GM12878 (cell line): ENCODE measurements around the gene ZFC3H1. TPM values are rescaled to one million over a fixed set of nuclear protein-coding genes. Genes with fewer than 3 reads are reported as not detected.

Experiments
- ATAC-seq: fragments of 200-7000 bp; cut with Tn5 transposase; 3 replicates; pipeline ENCODE4 v1.9.1; 2020; ENCODE audit warnings: mild to moderate bottlenecking, moderate library complexity
- BruUV-seq: library from RNA; stranded (reverse); fragments of 400-500 nt; replicated peaks from 2 replicates; lab custom pipeline; 2021; lab: Mats Ljungman, UMichigan
- CTCF ChIA-PET: fragments of 300-600 bp; sonication (Branson Sonifier 250); formaldehyde crosslinking; extraction: SDS; loops from one replicate; lab custom pipeline; 2021; ENCODE audit warnings: inconsistent platforms; lab: Yijun Ruan, JAX
- POLR2A ChIA-PET: fragments of 350-600 bp; formaldehyde crosslinking; extraction: SDS; loops from one replicate; lab custom pipeline; 2021; ENCODE audit warnings: inconsistent platforms; lab: Charles Lee
- RAD21 ChIA-PET: fragments of 300-600 bp; sonication (Branson Sonifier 250); formaldehyde crosslinking; loops from one replicate; lab custom pipeline; 2023; ENCODE audit warnings: antibody characterized with exemption; ENCODE audit not compliant: unreplicated experiment; lab: Charles Lee
- SMC1A ChIA-PET: fragments of 300-600 bp; sonication (Branson Sonifier 250); formaldehyde crosslinking; loops from one replicate; lab custom pipeline; 2023; ENCODE audit not compliant: unreplicated experiment, uncharacterized antibody; lab: Charles Lee
- DNase-seq: peaks from one replicate; pipeline ENCODE4 v3.0.0-alpha.2; 2011; ENCODE audit warnings: low read depth, low spot score
- FAIRE-seq: peaks from 3 replicates; lab custom pipeline; 2011; peaks lifted over from hg19 to GRCh38; lab: Jason Lieb, UNC
- H2AFZ ChIP-seq: 2 replicates; pipeline ENCODE4 v1.6.0; 2011; ENCODE audit warnings: low read depth, low read length, control low read depth; ENCODE audit not compliant: control insufficient read depth
- H3K27ac ChIP-seq: 2 replicates; pipeline ENCODE4 v1.5.1; 2011; ENCODE audit warnings: control low read depth; ENCODE audit not compliant: control insufficient read depth, insufficient read depth
- H3K27me3 ChIP-seq, 2 experiments: replicated peaks in 1 of 2; 2 replicates each; pipeline versions ENCODE4 v1.6.0 to v1.6.1; 2011; ENCODE audit warnings: low read length in 1 of 2; ENCODE audit not compliant: control insufficient read depth in 2 of 2, insufficient read depth in 2 of 2
- H3K36me3 ChIP-seq, 2 experiments: 2 replicates each; pipeline ENCODE4 v1.5.1; 2011; ENCODE audit warnings: low read length in 1 of 2; ENCODE audit not compliant: control insufficient read depth in 2 of 2, insufficient read depth in 2 of 2
- H3K4me1 ChIP-seq: 2 replicates; pipeline ENCODE4 v1.6.1; 2011; ENCODE audit warnings: mild to moderate bottlenecking, low read length, moderate library complexity, mixed read lengths; ENCODE audit not compliant: control insufficient read depth, insufficient read depth
- H3K4me2 ChIP-seq: 2 replicates; pipeline ENCODE4 v1.6.0; 2011; ENCODE audit warnings: control low read depth; ENCODE audit not compliant: control insufficient read depth, insufficient read depth
- H3K4me3 ChIP-seq: fragments of 200-600 bp; sonication (generic); 2 replicates; pipeline ENCODE4 v1.5.1; 2016
- H3K79me2 ChIP-seq: 2 replicates; pipeline ENCODE4 v1.6.0; 2011; ENCODE audit warnings: low read length; ENCODE audit not compliant: control insufficient read depth, insufficient read depth
- H3K9ac ChIP-seq: 2 replicates; pipeline ENCODE4 v1.8.0; 2011; ENCODE audit warnings: low read length, control low read depth, mixed read lengths; ENCODE audit not compliant: control insufficient read depth, insufficient read depth
- H3K9me3 ChIP-seq: replicated peaks from 3 replicates; pipeline ENCODE4 v1.5.1; 2011; ENCODE audit warnings: mild to moderate bottlenecking, low read length; ENCODE audit not compliant: control insufficient read depth, insufficient read depth
- H4K20me1 ChIP-seq: 2 replicates; pipeline ENCODE4 v1.6.0; 2011; ENCODE audit not compliant: control insufficient read depth, insufficient read depth
- NFYB ChIP-seq: IDR thresholded peaks from 2 replicates; pipeline ENCODE4 v1.6.1; 2011; ENCODE audit warnings: low read depth, mild to moderate bottlenecking, low read length, improper control_type of control experiment, moderate library complexity; ENCODE audit not compliant: insufficient read depth
- WGBS: methylation state at CpG from one replicate; pipeline ENCODE4 v1.1.6; 2016; ENCODE audit warnings: low lambda C conversion rate; ENCODE audit not compliant: insufficient replicate concordance, insufficient coverage; ENCODE audit errors: missing lambda C conversion rate; 5-methylcytosine and 5-hydroxymethylcytosine counted together
- in situ Hi-C: fragments of 300-500 bp; cut with MboI; formaldehyde crosslinking; loops from 9 replicates; pipeline ENCODE4 v1.14.3; 2018; ENCODE audit warnings: mixed read lengths
- intact Hi-C: fragments of 100-400 bp; cut with micrococcal nuclease; formaldehyde crosslinking; loops from one replicate; pipeline ENCODE4 v1.14.2; 2022; ENCODE audit not compliant: unreplicated experiment
- polyA plus RNA-seq, 11 experiments: library from polyadenylated mRNA; depleted of rRNA in 4 of 11; unstranded in 6 of 11; stranded (reverse) in 5 of 11; fragments of >200 nt; fragmentation: Nextera tagmentation in 4 of 11; fragmentation: Illumina TruSeq in 1 of 11; extraction: Ambion mirVana in 4 of 11; extraction: Trizol in 1 of 11; gene quantifications; 1 replicate in 1 of 11; 2 replicates in 10 of 11; pipeline versions ENCODE4 v1.2.1 to v1.2.3, GENCODE V29; 2011 to 2016; ENCODE audit warnings: inconsistent platforms in 2 of 11, missing spikeins in 2 of 11, low read depth in 1 of 11
- total RNA-seq, 4 experiments: library from RNA; depleted of rRNA in 3 of 4; stranded (reverse); fragments of >200 nt in 3 of 4; fragmentation: Illumina TruSeq in 1 of 4; extraction: Trizol in 1 of 4; gene quantifications; 2 replicates each; pipeline versions ENCODE4 v1.2.1 to v1.2.3, GENCODE V29; 2013 to 2021
- TF ChIP-seq, protein P1 (sequence below): fragments of 450-650 bp; formaldehyde crosslinking; IDR thresholded peaks from 2 replicates; pipeline ENCODE4 v1.4.0; 2022; ENCODE audit warnings: mild to moderate bottlenecking, moderate library complexity

ZFC3H1 gene
- total and polyA plus RNA-seq, 10 of the 15 experiments (the other 5 are each of a cell fraction or from before 2014, with no cell fraction given) = 11.2 to 88.7 (median 25.9) TPM

DNA sequence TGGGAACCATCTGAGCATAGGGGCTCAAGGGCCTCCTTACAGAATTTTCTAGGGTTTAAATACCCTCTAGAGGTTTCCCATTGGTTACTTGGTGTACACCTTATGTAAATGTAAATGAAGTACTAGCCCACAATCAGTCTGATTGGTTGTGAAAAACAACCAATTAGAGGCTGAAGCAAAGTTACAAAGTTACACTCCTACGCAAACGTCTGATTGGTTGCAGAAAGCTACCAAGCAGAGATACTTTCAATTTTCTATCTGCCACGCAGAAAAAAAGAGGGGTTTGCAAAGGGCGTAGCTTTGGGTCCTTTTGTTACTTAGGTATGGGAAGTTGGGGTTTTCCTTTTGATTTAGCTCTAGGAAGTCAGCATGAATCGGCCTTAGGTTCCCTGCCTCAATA is 20.4 kb upstream of the ZFC3H1 start:
- H3K79me2 ChIP-seq = peaks cover 29% of the 10 kb centered on the region
- peak overlapping the region; percentile 18 for H2AFZ ChIP-seq
- ChIA-PET SMC1A (interaction anchor here (0.5 to 4.6 kb wide), 10 partner anchors 15 to 162 kb away, joined by 3 to 117 read pairs (median 4); partner anchors contain the start of genes RAB21, THAP2 and ZFC3H1), POLR2A (interaction anchor here (0.5 to 6.0 kb wide), 2 partner anchors 21 to 73 kb away, joined by 3 to 93 read pairs; partner anchors contain the start of genes THAP2 and ZFC3H1), RAD21 (interaction anchor here (1.2 to 5.3 kb wide), 4 partner anchors 9 to 75 kb away, joined by 3 to 139 read pairs (median 34); partner anchors contain the start of genes THAP2 and ZFC3H1), CTCF (interaction anchor here (1.1 to 6.7 kb wide), 8 partner anchors 9 to 268 kb away, joined by 3 to 131 read pairs (median 9); partner anchors contain the start of genes THAP2 and ZFC3H1)
- no peaks in the 10 kb centered on the region for H3K9me3 ChIP-seq
- no peak overlapping the region for H3K4me2 ChIP-seq
- H3K36me3 ChIP-seq = no peaks in the 10 kb centered on the region
- no peak overlapping the region for H3K9ac ChIP-seq
- FAIRE-seq = no peak
- intact Hi-C loops = no loop called here
- no peak overlapping the region for H3K27ac ChIP-seq
- ATAC-seq = no peak
- no peaks in the 10 kb centered on the region for H3K27me3 ChIP-seq
- DNase-seq = no peak
- H3K4me1 ChIP-seq = peaks cover 14% of the 10 kb centered on the region
- H4K20me1 ChIP-seq = no peaks in the 10 kb centered on the region
- in situ Hi-C loops = no loop called here
- WGBS = 71% methylated on average over 5 of the region's 5 CpGs
- H3K4me3 ChIP-seq = no peak overlapping the region
- no TSS peak for BruUV-seq
- TF ChIP-seq, protein P1, sequence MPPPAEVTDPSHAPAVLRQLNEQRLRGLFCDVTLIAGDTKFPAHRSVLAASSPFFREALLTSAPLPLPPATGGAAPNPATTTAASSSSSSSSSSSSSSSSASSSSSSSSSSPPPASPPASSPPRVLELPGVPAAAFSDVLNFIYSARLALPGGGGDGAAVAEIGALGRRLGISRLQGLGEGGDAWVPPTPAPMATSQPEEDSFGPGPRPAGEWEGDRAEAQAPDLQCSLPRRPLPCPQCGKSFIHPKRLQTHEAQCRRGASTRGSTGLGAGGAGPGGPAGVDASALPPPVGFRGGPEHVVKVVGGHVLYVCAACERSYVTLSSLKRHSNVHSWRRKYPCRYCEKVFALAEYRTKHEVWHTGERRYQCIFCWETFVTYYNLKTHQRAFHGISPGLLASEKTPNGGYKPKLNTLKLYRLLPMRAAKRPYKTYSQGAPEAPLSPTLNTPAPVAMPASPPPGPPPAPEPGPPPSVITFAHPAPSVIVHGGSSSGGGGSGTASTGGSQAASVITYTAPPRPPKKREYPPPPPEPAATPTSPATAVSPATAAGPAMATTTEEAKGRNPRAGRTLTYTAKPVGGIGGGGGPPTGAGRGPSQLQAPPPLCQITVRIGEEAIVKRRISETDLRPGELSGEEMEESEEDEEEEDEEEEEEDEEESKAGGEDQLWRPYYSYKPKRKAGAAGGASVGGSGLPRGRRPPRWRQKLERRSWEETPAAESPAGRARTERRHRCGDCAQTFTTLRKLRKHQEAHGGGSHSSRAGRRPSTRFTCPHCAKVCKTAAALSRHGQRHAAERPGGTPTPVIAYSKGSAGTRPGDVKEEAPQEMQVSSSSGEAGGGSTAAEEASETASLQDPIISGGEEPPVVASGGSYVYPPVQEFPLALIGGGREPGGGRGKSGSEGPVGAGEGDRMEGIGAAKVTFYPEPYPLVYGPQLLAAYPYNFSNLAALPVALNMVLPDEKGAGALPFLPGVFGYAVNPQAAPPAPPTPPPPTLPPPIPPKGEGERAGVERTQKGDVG (CRISPR knock-in tag) = no peak
- 0 out of 2 replicates have a peak, but pooled peaks have one; percentile 37 for TF ChIP-seq NFYB
- TF ChIP-seq, all 136 proteins: peak for 1
